GM23248 (cell line): ENCODE data around the gene ADNP. TPM values are rescaled to one million over a fixed set of nuclear protein-coding genes. Genes with fewer than 3 reads are reported as not detected.
"Not testable (repeated sequence)": the region's sequence is repeated elsewhere in the genome, so short reads cannot be mapped to it uniquely, and the experiment has no call there.

Experiments used
- DNase-seq: peaks from one replicate; pipeline ENCODE4 v3.0.0-alpha.2; 2015
- H2AFZ ChIP-seq: fragments of 200-600 bp; sonication (generic); 2 replicates; pipeline ENCODE4 v1.6.1; 2016; ENCODE audit warnings: antibody characterized with exemption
- H3F3A ChIP-seq: fragments of 200-600 bp; sonication (generic); 2 replicates; pipeline ENCODE4 v1.6.1; 2016; ENCODE audit warnings: mild to moderate bottlenecking, antibody characterized with exemption, mixed run types; ENCODE audit not compliant: insufficient read depth
- H3K27ac ChIP-seq: fragments of 200-600 bp; sonication (generic); 2 replicates; pipeline ENCODE4 v1.5.1; 2016; ENCODE audit warnings: mild to moderate bottlenecking
- H3K27me3 ChIP-seq: fragments of 200-600 bp; sonication (generic); replicated peaks from 2 replicates; pipeline ENCODE4 v1.6.1; 2016; ENCODE audit warnings: mild to moderate bottlenecking; ENCODE audit not compliant: insufficient read depth
- H3K36me3 ChIP-seq: fragments of 200-600 bp; sonication (generic); 2 replicates; pipeline ENCODE4 v1.6.1; 2016; ENCODE audit warnings: low read depth, mild to moderate bottlenecking
- H3K4me1 ChIP-seq: fragments of 200-600 bp; sonication (generic); 2 replicates; pipeline ENCODE4 v1.6.1; 2016; ENCODE audit warnings: mild to moderate bottlenecking; ENCODE audit not compliant: insufficient read depth
- H3K4me2 ChIP-seq: fragments of 200-600 bp; sonication (generic); one replicate; pipeline ENCODE4 v1.6.1; 2016; ENCODE audit warnings: mild to moderate bottlenecking; ENCODE audit not compliant: unreplicated experiment
- H3K4me3 ChIP-seq: fragments of 200-600 bp; sonication (generic); 2 replicates; pipeline ENCODE4 v1.5.1; 2016; ENCODE audit warnings: mild to moderate bottlenecking
- H3K79me2 ChIP-seq: fragments of 200-600 bp; sonication (generic); 2 replicates; pipeline ENCODE4 v1.6.1; 2016; ENCODE audit warnings: mild to moderate bottlenecking; ENCODE audit not compliant: insufficient read depth
- H3K9ac ChIP-seq: fragments of 200-600 bp; sonication (generic); 2 replicates; pipeline ENCODE4 v1.6.1; 2016; ENCODE audit warnings: mild to moderate bottlenecking
- H3K9me2 ChIP-seq: fragments of 200-600 bp; sonication (generic); 2 replicates; pipeline ENCODE4 v1.6.1; 2016; ENCODE audit warnings: mixed run types, mild to moderate bottlenecking, moderate library complexity; ENCODE audit not compliant: insufficient read depth
- H3K9me3 ChIP-seq: fragments of 200-600 bp; sonication (generic); one replicate; pipeline ENCODE4 v1.6.1; 2017; ENCODE audit warnings: low read depth
- H4K20me1 ChIP-seq: fragments of 200-600 bp; sonication (generic); 2 replicates; pipeline ENCODE4 v1.6.0; 2016; ENCODE audit not compliant: insufficient read depth
- EZH2 ChIP-seq: fragments of 200-600 bp; sonication (generic); IDR thresholded peaks from 2 replicates; pipeline ENCODE4 v1.6.1; 2018; ENCODE audit warnings: antibody characterized with exemption, mild to moderate bottlenecking; ENCODE audit not compliant: insufficient read depth, poor library complexity, severe bottlenecking
- EZH2phosphoT487 ChIP-seq: fragments of 200-600 bp; sonication (generic); IDR thresholded peaks from 2 replicates; pipeline ENCODE4 v1.6.1; 2018; ENCODE audit warnings: antibody characterized with exemption, moderate library complexity, mild to moderate bottlenecking, low read depth; ENCODE audit not compliant: insufficient read depth
- WGBS, 2 experiments: methylation state at CpG; one replicate each; pipeline ENCODE4 v1.1.6; 2015 to 2017; ENCODE audit warnings: low lambda C conversion rate in 2 of 2, low coverage in 1 of 2; ENCODE audit errors: missing lambda C conversion rate in 2 of 2; 5-methylcytosine and 5-hydroxymethylcytosine counted together
- in situ Hi-C: fragments of 300-500 bp; cut with MboI; formaldehyde crosslinking; loops from 2 replicates; pipeline ENCODE4 v1.15.0; 2020
- polyA plus RNA-seq: library from polyadenylated mRNA; unstranded; fragments of >200 nt; fragmentation: Nextera tagmentation; extraction: Ambion mirVana; gene quantifications from 2 replicates; pipeline ENCODE4 v1.2.1, GENCODE V29; 2016
- total RNA-seq: library from RNA; depleted of rRNA; stranded (reverse); fragments of >200 nt; shearing (Covaris generic); gene quantifications from 2 replicates; pipeline ENCODE4 v1.2.3, GENCODE V29; 2014; rRNA removed

ADNP gene
- total RNA-seq, result 14.9 and 15.0 TPM in 2 replicates
- polyA plus RNA-seq, result 32.6 and 34.2 TPM in 2 replicates

- no peak for TF ChIP-seq EZH2
- TF ChIP-seq EZH2phosphoT487, result no peak
- Histone ChIP-seq H4K20me1 (peaks cover 7% of the 10 kb centered on the region; the same call in 1 of the 2 replicates), H3K9me3 (no peaks in the 10 kb centered on the region), H3K27me3 (no peaks in the 10 kb centered on the region), H3K36me3 (peaks cover 38% of the 10 kb centered on the region), H3F3A (peaks cover 50% of the 10 kb centered on the region), H2AFZ (peak within 1 kb of the TSS; percentile 63), H3K9me2 (no peaks in the 10 kb centered on the region), H3K4me2 (peak within 1 kb of the TSS; percentile 78), H3K4me3 (peak within 1 kb of the TSS; percentile 82), H3K27ac (peak within 1 kb of the TSS; percentile 86), H3K9ac (peak within 1 kb of the TSS; percentile 85), H3K4me1 (peaks cover 43% of the 10 kb centered on the region), H3K79me2 (peaks cover 52% of the 10 kb centered on the region)
- in situ Hi-C loops, result loop anchor here (10.0 kb wide), 1 partner anchor 137 kb away; the partner anchor contains the start of gene BCAS4
- 1 to 5% methylated on average over 19 to 36 of the region's 58 CpGs for WGBS, 2 experiments
- peak; percentile 95 for DNase-seq
These were observed at the start of gene ADNP for GRCh38 chr20:50931306-50932015. Gene ADNP (minus strand): TSS chr20:50931437. CDS start chr20:50903996, 27,441 bp downstream.

GRCh38 chr20:50980071-50980681, 48.9 kb upstream of the ADNP start:
- Histone ChIP-seq H3K27me3 (no peaks in the 10 kb centered on the region), H4K20me1 (no peaks in the 10 kb centered on the region), H3K9me2 (no peaks in the 10 kb centered on the region), H3F3A (peaks cover 28% of the 10 kb centered on the region), H2AFZ (no peak overlapping the region), H3K36me3 (no peaks in the 10 kb centered on the region), H3K4me1 (peaks cover 25% of the 10 kb centered on the region), H3K27ac (peak overlapping the region; percentile 94), H3K4me3 (no peak overlapping the region), H3K9me3 (no peaks in the 10 kb centered on the region), H3K9ac (peak overlapping the region; percentile 58), H3K4me2 (no peak overlapping the region), H3K79me2 (no peaks in the 10 kb centered on the region)
- DNase-seq, result peak; percentile 98
- TF ChIP-seq EZH2phosphoT487, result no peak
- no peak for TF ChIP-seq EZH2
- 7 to 8% methylated on average over 8 of the region's 8 CpGs for WGBS, 2 experiments
- in situ Hi-C loops, result loop anchor here (10.0 to 25.0 kb wide), 3 partner anchors 625 to 1107 kb away; no protein-coding TSS in a partner anchor

- not testable (repeated sequence) for H3K9me3 ChIP-seq, H3K27me3 ChIP-seq, H3K9me2 ChIP-seq, H2AFZ ChIP-seq, H3K79me2 ChIP-seq, H3K4me2 ChIP-seq, H3K27ac ChIP-seq, DNase-seq, H3K4me3 ChIP-seq, H3K36me3 ChIP-seq, H3K9ac ChIP-seq, H4K20me1 ChIP-seq
- 96 to 98% methylated on average over 4 of the region's 4 CpGs for WGBS, 2 experiments
- in situ Hi-C loops, result loop anchor here (25.0 kb wide), 2 partner anchors 809 to 1109 kb away; no protein-coding TSS in a partner anchor
- Histone ChIP-seq H3K4me1 (peaks cover 25% of the 10 kb centered on the region), H3F3A (peaks cover 28% of the 10 kb centered on the region)
These were observed 47.3 kb upstream of the ADNP start for GRCh38 chr20:50978533-50978932.

- H3K79me2 ChIP-seq, result no peaks in the 10 kb centered on the region
- H3K9me2 ChIP-seq, result no peaks in the 10 kb centered on the region
- no peaks in the 10 kb centered on the region for H3K27me3 ChIP-seq
- in situ Hi-C loops, result loop anchor here (25.0 kb wide), 2 partner anchors 810 to 1110 kb away; no protein-coding TSS in a partner anchor
- peaks cover 21% of the 10 kb centered on the region for H3K4me1 ChIP-seq
- H2AFZ ChIP-seq, result no peak overlapping the region
- no peaks in the 10 kb centered on the region for H4K20me1 ChIP-seq
- DNase-seq, result no peak
- H3K27ac ChIP-seq, result no peak overlapping the region
- H3F3A ChIP-seq, result peaks cover 23% of the 10 kb centered on the region
- WGBS, 2 experiments, result 51 to 58% methylated on average over 20 of the region's 20 CpGs
- no peak overlapping the region for H3K4me3 ChIP-seq
- no peak for TF ChIP-seq EZH2
- no peak for TF ChIP-seq EZH2phosphoT487
- H3K4me2 ChIP-seq, result no peak overlapping the region
- no peaks in the 10 kb centered on the region for H3K36me3 ChIP-seq
- H3K9ac ChIP-seq, result no peak overlapping the region
- H3K9me3 ChIP-seq, result no peaks in the 10 kb centered on the region
These were observed 46.1 kb upstream of the ADNP start for GRCh38 chr20:50977066-50978021.
